GM12878 (cell line): Measurements from ENCODE around the gene PLAGL1. TPM values are rescaled to one million over a fixed set of nuclear protein-coding genes. Genes with fewer than 3 reads are reported as not detected.

Experiments used
- ATAC-seq: fragments of 200-7000 bp; cut with Tn5 transposase; 3 replicates; pipeline ENCODE4 v1.9.1; 2020; ENCODE audit warnings: mild to moderate bottlenecking, moderate library complexity
- BruUV-seq: library from RNA; stranded (reverse); fragments of 400-500 nt; replicated peaks from 2 replicates; lab custom pipeline; 2021; lab: Mats Ljungman, UMichigan
- CTCF ChIA-PET: fragments of 300-600 bp; sonication (Branson Sonifier 250); formaldehyde crosslinking; extraction: SDS; loops from one replicate; lab custom pipeline; 2021; ENCODE audit warnings: inconsistent platforms; lab: Yijun Ruan, JAX
- POLR2A ChIA-PET: fragments of 350-600 bp; formaldehyde crosslinking; extraction: SDS; loops from one replicate; lab custom pipeline; 2021; ENCODE audit warnings: inconsistent platforms; lab: Charles Lee
- RAD21 ChIA-PET: fragments of 300-600 bp; sonication (Branson Sonifier 250); formaldehyde crosslinking; loops from one replicate; lab custom pipeline; 2023; ENCODE audit warnings: antibody characterized with exemption; ENCODE audit not compliant: unreplicated experiment; lab: Charles Lee
- SMC1A ChIA-PET: fragments of 300-600 bp; sonication (Branson Sonifier 250); formaldehyde crosslinking; loops from one replicate; lab custom pipeline; 2023; ENCODE audit not compliant: unreplicated experiment, uncharacterized antibody; lab: Charles Lee
- DNase-seq: peaks from one replicate; pipeline ENCODE4 v3.0.0-alpha.2; 2011; ENCODE audit warnings: low read depth, low spot score
- FAIRE-seq: peaks from 3 replicates; lab custom pipeline; 2011; peaks lifted over from hg19 to GRCh38; lab: Jason Lieb, UNC
- H2AFZ ChIP-seq: 2 replicates; pipeline ENCODE4 v1.6.0; 2011; ENCODE audit warnings: low read depth, low read length, control low read depth; ENCODE audit not compliant: control insufficient read depth
- H3K27ac ChIP-seq: 2 replicates; pipeline ENCODE4 v1.5.1; 2011; ENCODE audit warnings: control low read depth; ENCODE audit not compliant: control insufficient read depth, insufficient read depth
- H3K27me3 ChIP-seq, 2 experiments: replicated peaks in 1 of 2; 2 replicates each; pipeline versions ENCODE4 v1.6.0 to v1.6.1; 2011; ENCODE audit warnings: low read length in 1 of 2; ENCODE audit not compliant: control insufficient read depth in 2 of 2, insufficient read depth in 2 of 2
- H3K36me3 ChIP-seq, 2 experiments: 2 replicates each; pipeline ENCODE4 v1.5.1; 2011; ENCODE audit warnings: low read length in 1 of 2; ENCODE audit not compliant: control insufficient read depth in 2 of 2, insufficient read depth in 2 of 2
- H3K4me1 ChIP-seq: 2 replicates; pipeline ENCODE4 v1.6.1; 2011; ENCODE audit warnings: mild to moderate bottlenecking, low read length, moderate library complexity, mixed read lengths; ENCODE audit not compliant: control insufficient read depth, insufficient read depth
- H3K4me2 ChIP-seq: 2 replicates; pipeline ENCODE4 v1.6.0; 2011; ENCODE audit warnings: control low read depth; ENCODE audit not compliant: control insufficient read depth, insufficient read depth
- H3K4me3 ChIP-seq: fragments of 200-600 bp; sonication (generic); 2 replicates; pipeline ENCODE4 v1.5.1; 2016
- H3K79me2 ChIP-seq: 2 replicates; pipeline ENCODE4 v1.6.0; 2011; ENCODE audit warnings: low read length; ENCODE audit not compliant: control insufficient read depth, insufficient read depth
- H3K9ac ChIP-seq: 2 replicates; pipeline ENCODE4 v1.8.0; 2011; ENCODE audit warnings: low read length, control low read depth, mixed read lengths; ENCODE audit not compliant: control insufficient read depth, insufficient read depth
- H3K9me3 ChIP-seq: replicated peaks from 3 replicates; pipeline ENCODE4 v1.5.1; 2011; ENCODE audit warnings: mild to moderate bottlenecking, low read length; ENCODE audit not compliant: control insufficient read depth, insufficient read depth
- H4K20me1 ChIP-seq: 2 replicates; pipeline ENCODE4 v1.6.0; 2011; ENCODE audit not compliant: control insufficient read depth, insufficient read depth
- CBX5 ChIP-seq: sonication (generic); IDR thresholded peaks from 2 replicates; pipeline ENCODE4 v1.6.1; 2016; ENCODE audit warnings: low read depth, moderate library complexity, mild to moderate bottlenecking, inconsistent platforms
- HSF1 ChIP-seq: fragments of 150-350 bp; IDR thresholded peaks from 2 replicates; pipeline ENCODE4 v1.6.1; 2014; ENCODE audit warnings: mild to moderate bottlenecking, low read depth, low read length
- KAT2A ChIP-seq: conservative IDR thresholded peaks from 2 replicates; pipeline ENCODE4 v1.6.1; 2011; ENCODE audit warnings: low read depth, low read length; ENCODE audit not compliant: control insufficient read depth
- MTA2 ChIP-seq: fragments of 450-650 bp; IDR thresholded peaks from 2 replicates; pipeline ENCODE4 v1.6.1; 2016; ENCODE audit warnings: low read depth, mild to moderate bottlenecking, moderate library complexity
- MYC ChIP-seq: IDR thresholded peaks from 2 replicates; pipeline ENCODE4 v1.6.1; 2011; ENCODE audit warnings: mild to moderate bottlenecking, low read length, moderate library complexity, inconsistent platforms; ENCODE audit not compliant: insufficient read depth, insufficient replicate concordance, insufficient read length, severe bottlenecking
- NFXL1 ChIP-seq: fragments of 450-650 bp; IDR thresholded peaks from 2 replicates; pipeline ENCODE4 v1.6.1; 2017; ENCODE audit warnings: antibody characterized with exemption, mild to moderate bottlenecking, borderline replicate concordance
- NFYB ChIP-seq: IDR thresholded peaks from 2 replicates; pipeline ENCODE4 v1.6.1; 2011; ENCODE audit warnings: low read depth, mild to moderate bottlenecking, low read length, improper control_type of control experiment, moderate library complexity; ENCODE audit not compliant: insufficient read depth
- RCOR1 ChIP-seq: conservative IDR thresholded peaks from 2 replicates; pipeline ENCODE4 v1.6.1; 2012; ENCODE audit warnings: low read depth, low read length, improper control_type of control experiment
- SIX5 ChIP-seq: IDR thresholded peaks from 2 replicates; pipeline ENCODE4 v1.6.1; 2011; ENCODE audit warnings: mild to moderate bottlenecking, low read depth, low read length, moderate library complexity; ENCODE audit not compliant: severe bottlenecking
- YBX1 ChIP-seq: fragments of 450-650 bp; IDR thresholded peaks from 2 replicates; pipeline ENCODE4 v1.6.1; 2016; ENCODE audit warnings: antibody characterized with exemption
- WGBS: methylation state at CpG from one replicate; pipeline ENCODE4 v1.1.6; 2016; ENCODE audit warnings: low lambda C conversion rate; ENCODE audit not compliant: insufficient replicate concordance, insufficient coverage; ENCODE audit errors: missing lambda C conversion rate; 5-methylcytosine and 5-hydroxymethylcytosine counted together
- in situ Hi-C: fragments of 300-500 bp; cut with MboI; formaldehyde crosslinking; loops from 9 replicates; pipeline ENCODE4 v1.14.3; 2018; ENCODE audit warnings: mixed read lengths
- intact Hi-C: fragments of 100-400 bp; cut with micrococcal nuclease; formaldehyde crosslinking; loops from one replicate; pipeline ENCODE4 v1.14.2; 2022; ENCODE audit not compliant: unreplicated experiment
- polyA plus RNA-seq, 11 experiments: library from polyadenylated mRNA; depleted of rRNA in 4 of 11; unstranded in 6 of 11; stranded (reverse) in 5 of 11; fragments of >200 nt; fragmentation: Nextera tagmentation in 4 of 11; fragmentation: Illumina TruSeq in 1 of 11; extraction: Ambion mirVana in 4 of 11; extraction: Trizol in 1 of 11; gene quantifications; 1 replicate in 1 of 11; 2 replicates in 10 of 11; pipeline versions ENCODE4 v1.2.1 to v1.2.3, GENCODE V29; 2011 to 2016; ENCODE audit warnings: inconsistent platforms in 2 of 11, missing spikeins in 2 of 11, low read depth in 1 of 11
- total RNA-seq, 4 experiments: library from RNA; depleted of rRNA in 3 of 4; stranded (reverse); fragments of >200 nt in 3 of 4; fragmentation: Illumina TruSeq in 1 of 4; extraction: Trizol in 1 of 4; gene quantifications; 2 replicates each; pipeline versions ENCODE4 v1.2.1 to v1.2.3, GENCODE V29; 2013 to 2021

Gene PLAGL1
- total and polyA plus RNA-seq, 10 of the 15 experiments (the other 5 are each of a cell fraction or from before 2014, with no cell fraction given) = 2.6 to 19.1 (median 5.7) TPM

DNA sequence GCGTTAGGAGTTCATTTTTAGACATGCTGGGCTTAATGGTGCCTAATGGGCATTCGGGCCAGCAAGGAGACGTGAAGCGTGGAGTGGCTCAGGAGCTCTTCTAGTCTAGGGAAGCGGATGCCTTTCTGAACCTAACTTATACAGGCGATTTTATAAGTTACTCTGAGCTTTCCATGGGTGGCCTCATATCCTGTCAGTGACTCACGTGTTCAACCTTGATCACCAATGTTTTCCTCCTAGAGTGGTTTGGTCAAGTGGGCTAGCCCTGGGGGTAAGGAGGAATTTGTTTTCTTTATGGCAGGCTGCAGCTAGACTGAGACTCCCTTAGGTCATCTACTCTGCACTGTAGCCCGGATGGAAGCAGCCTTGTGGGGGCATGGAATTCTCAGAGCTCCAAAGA lies 52.1 kb downstream of the PLAGL1 start:
- TF ChIP-seq MTA2 (no peak), MYC (no peak), YBX1 (no peak), SIX5 (no peak), RCOR1 (no peak), NFXL1 (no peak), KAT2A (no peak), HSF1 (no peak), NFYB (no peak), CBX5 (no peak)
- TF ChIP-seq, all 136 proteins: peak for 0
- no peak for FAIRE-seq
- ChIA-PET POLR2A (no interaction called here), RAD21 (no interaction called here), CTCF (interaction anchor here (0.6 to 2.3 kb wide), 5 partner anchors 12 to 381 kb away, joined by 3 to 10 read pairs (median 5); no protein-coding TSS in a partner anchor), SMC1A (interaction anchor here (1.0 kb wide), 1 partner anchor 13 kb away, joined by 3 read pairs; no protein-coding TSS in a partner anchor)
- H3K27ac ChIP-seq = no peak overlapping the region
- 60% methylated on average over 8 of the region's 8 CpGs for WGBS
- DNase-seq = no peak
- no peaks in the 10 kb centered on the region for H3K36me3 ChIP-seq
- H2AFZ ChIP-seq = no peak overlapping the region
- H3K4me3 ChIP-seq = no peak overlapping the region
- H3K79me2 ChIP-seq = no peaks in the 10 kb centered on the region
- no peaks in the 10 kb centered on the region for H3K27me3 ChIP-seq
- H3K4me1 ChIP-seq = no peaks in the 10 kb centered on the region; the same call in 1 of the 2 replicates
- ATAC-seq = no peak
- in situ Hi-C loops (no loop called here), intact Hi-C loops (no loop called here)
- BruUV-seq = no TSS peak
- H3K4me2 ChIP-seq = no peak overlapping the region
- H3K9ac ChIP-seq = no peak overlapping the region
- no peaks in the 10 kb centered on the region for H4K20me1 ChIP-seq
- no peaks in the 10 kb centered on the region for H3K9me3 ChIP-seq
